Gastroesophageal sphincter (tissue), 3 donors: ENCODE measurements around the gene TNFRSF17.
"Not testable (repeated sequence)": the region's sequence is repeated elsewhere in the genome, so short reads cannot be mapped to it uniquely, and the experiment has no call there.

Experiments
- EP300 ChIP-seq: sonication (generic); formaldehyde crosslinking; IDR thresholded peaks from one replicate; pipeline ENCODE4 v1.6.1; 2017; ENCODE audit warnings: antibody characterized with exemption, mild to moderate bottlenecking
- POLR2A ChIP-seq, 2 donors: fragments of 450-650 bp; IDR thresholded peaks; one replicate each; pipeline ENCODE4 v1.6.1; 2017; ENCODE audit warnings: antibody characterized with exemption in 2 of 2, mild to moderate bottlenecking in 2 of 2, moderate library complexity in 1 of 2
- POLR2AphosphoS5 ChIP-seq: sonication (generic); formaldehyde crosslinking; IDR thresholded peaks from one replicate; pipeline ENCODE4 v1.6.1; 2017; ENCODE audit warnings: antibody characterized with exemption
- TF ChIP-seq, protein P1 (sequence below), 4 experiments: fragments of 200-600 bp in 2 of 4; fragments of 450-650 bp in 2 of 4; sonication (generic) in 1 of 4; IDR thresholded peaks; one replicate each; pipeline ENCODE4 v1.5.1; 2017 to 2019; ENCODE audit warnings: antibody characterized with exemption in 4 of 4, mild to moderate bottlenecking in 2 of 4, moderate library complexity in 2 of 4

DNA sequence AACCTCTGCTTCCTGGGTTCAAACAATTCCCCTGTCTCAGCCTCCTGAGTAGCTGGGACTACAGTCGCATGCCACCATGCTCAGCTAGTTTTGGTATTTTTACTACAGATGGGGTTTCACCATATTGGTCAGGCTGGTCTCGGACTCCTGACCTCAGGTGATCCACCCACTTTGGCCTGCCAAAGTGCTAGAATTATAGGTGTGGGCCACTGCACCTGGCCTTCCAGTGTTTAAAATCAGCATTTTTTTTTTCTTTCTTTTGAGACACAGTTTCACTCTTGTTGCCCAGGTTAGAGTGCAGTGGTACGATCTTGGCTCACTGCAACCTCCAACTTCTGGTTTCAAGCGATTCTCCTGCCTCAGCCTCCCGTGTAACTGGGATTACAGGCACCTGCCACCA, 5.3 kb downstream of the TNFRSF17 start:
- TF ChIP-seq, protein P1, sequence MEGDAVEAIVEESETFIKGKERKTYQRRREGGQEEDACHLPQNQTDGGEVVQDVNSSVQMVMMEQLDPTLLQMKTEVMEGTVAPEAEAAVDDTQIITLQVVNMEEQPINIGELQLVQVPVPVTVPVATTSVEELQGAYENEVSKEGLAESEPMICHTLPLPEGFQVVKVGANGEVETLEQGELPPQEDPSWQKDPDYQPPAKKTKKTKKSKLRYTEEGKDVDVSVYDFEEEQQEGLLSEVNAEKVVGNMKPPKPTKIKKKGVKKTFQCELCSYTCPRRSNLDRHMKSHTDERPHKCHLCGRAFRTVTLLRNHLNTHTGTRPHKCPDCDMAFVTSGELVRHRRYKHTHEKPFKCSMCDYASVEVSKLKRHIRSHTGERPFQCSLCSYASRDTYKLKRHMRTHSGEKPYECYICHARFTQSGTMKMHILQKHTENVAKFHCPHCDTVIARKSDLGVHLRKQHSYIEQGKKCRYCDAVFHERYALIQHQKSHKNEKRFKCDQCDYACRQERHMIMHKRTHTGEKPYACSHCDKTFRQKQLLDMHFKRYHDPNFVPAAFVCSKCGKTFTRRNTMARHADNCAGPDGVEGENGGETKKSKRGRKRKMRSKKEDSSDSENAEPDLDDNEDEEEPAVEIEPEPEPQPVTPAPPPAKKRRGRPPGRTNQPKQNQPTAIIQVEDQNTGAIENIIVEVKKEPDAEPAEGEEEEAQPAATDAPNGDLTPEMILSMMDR (IDR thresholded peaks at IDR 0.05): not testable (repeated sequence)
- not testable (repeated sequence) for TF ChIP-seq POLR2A (IDR thresholded peaks at IDR 0.05); POLR2AphosphoS5; EP300
